Pericardium fibroblast (primary cell): Measurements from ENCODE around the gene SLC1A6. TPM values are rescaled to one million over a fixed set of nuclear protein-coding genes. Genes with fewer than 3 reads are reported as not detected.

Experiments used
- total RNA-seq: library from RNA; depleted of rRNA; stranded (reverse); fragments of >200 nt; gene quantifications from 2 replicates; pipeline ENCODE4 v1.2.3, GENCODE V29; 2015

Gene SLC1A6
- total RNA-seq, result not detected in 2 replicates

DNA sequence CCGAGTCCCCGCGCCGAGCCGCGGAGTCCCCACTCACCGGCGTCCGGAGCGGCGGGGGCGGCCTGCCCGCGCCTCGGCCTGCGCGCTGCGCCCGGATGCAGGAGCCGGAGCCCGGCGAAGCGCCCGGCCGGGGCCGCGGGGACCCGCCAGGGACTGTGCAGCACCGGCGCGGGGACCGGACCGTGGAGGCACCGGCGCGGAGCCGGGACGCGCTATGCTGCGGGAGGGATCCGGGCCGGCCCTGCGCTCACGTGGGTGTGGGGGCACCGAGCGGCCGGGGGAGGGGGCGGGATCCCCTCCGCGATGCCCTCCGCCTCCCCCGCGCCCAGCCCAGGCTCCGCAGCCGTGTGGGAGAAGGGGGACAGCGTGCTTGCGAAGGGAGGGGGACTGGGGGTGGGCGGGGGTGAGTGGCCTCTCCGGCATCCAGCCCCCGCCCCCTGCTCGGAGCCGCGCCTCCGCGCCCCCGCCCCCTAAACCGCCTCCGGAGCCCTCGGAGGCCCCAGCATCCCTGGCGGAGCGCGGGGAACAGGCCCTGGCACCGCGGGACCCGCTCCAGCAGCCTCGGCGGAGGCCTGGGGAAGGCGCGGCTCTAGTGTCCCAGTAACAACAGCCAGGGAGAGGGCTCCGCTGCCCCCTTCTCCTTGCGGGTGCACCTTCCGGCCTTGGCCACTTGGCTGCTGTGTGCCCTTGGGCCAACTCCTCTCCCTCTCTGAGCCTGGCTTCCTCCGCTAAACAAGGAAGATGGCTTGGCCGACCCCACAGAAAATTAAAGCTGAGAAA lies at the start of gene SLC1A6:
Gene SLC1A6 (minus strand): TSS at position 389 of the 780 bp plus-strand sequence. CDS start 6,954 bp downstream, outside the sequence.

DNA sequence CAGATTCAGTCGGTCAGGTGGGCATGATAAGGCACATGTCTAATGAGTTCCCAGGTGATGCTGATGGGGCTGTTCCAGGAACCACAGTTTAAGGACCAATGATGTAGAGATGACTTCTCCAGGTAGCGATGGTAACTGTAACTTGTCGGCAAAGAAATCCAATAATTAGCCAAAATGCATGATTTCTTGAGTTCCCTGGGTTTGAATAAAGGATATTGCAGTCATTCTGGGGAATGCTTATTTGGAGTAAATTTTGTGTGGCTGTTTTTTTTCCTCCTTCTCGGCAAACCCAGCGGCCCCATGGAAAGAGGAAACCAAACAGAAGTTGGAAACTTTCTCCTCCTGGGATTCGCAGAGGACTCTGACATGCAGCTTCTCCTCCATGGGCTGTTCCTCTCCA lies 38.5 kb downstream of the SLC1A6 start, which contains the start of gene OR7C2:
Gene OR7C2 (plus strand): TSS at position 301 of the 400 bp plus-strand sequence. CDS start 0 bp downstream, at position 301.

Other genes with a start within 250 kb of the SLC1A6 start
- 0.09 and 0.93 TPM in 2 replicates for gene ADGRE2, start 201.3 kb downstream of the SLC1A6 start, total RNA-seq
- not detected in 2 replicates for gene OR7A5, start 144.7 kb downstream of the SLC1A6 start, total RNA-seq
- gene OR7C1, start 144.7 kb downstream of the SLC1A6 start, total RNA-seq, result not detected in 2 replicates
- not detected in 2 replicates for gene OR7A10, start 130.9 kb downstream of the SLC1A6 start, total RNA-seq
- gene OR7A17, start 93.7 kb downstream of the SLC1A6 start, total RNA-seq, result not detected in 2 replicates
- gene OR7C2, start 38.4 kb downstream of the SLC1A6 start, total RNA-seq, result not detected in 2 replicates
- not detected in 2 replicates for gene CASP14, start 69.6 kb upstream of the SLC1A6 start, total RNA-seq
- not detected in 2 replicates for gene OR1I1, start 102.3 kb upstream of the SLC1A6 start, total RNA-seq
- gene SYDE1, start 127.5 kb upstream of the SLC1A6 start, total RNA-seq, result 54.3 and 76.3 TPM in 2 replicates
- 46.6 and 49.8 TPM in 2 replicates for gene NOTCH3, start 221.1 kb upstream of the SLC1A6 start, total RNA-seq